ENCODE data around the gene RNF34. TPM values are rescaled to one million over a fixed set of nuclear protein-coding genes. Genes with fewer than 3 reads are reported as not detected.

The RNF34 gene
- total and polyA plus RNA-seq, 2 of the 13 experiments (the other 11 are each of a cell fraction or from before 2014, with no cell fraction given): 36.8 to 53.2 TPM

GRCh38 chr12:121467638-121468498, 68.0 kb downstream of the RNF34 start (continued):
- TF ChIP-seq ZBTB3 (CRISPR knock-in tag; IDR thresholded peaks at IDR 0.05; ENCODE audit: borderline replicate concordance, low read depth) (no peak), GATAD2A (CRISPR knock-in tag; IDR thresholded peaks at IDR 0.05) (no peak), ZFAT (CRISPR knock-in tag; conservative IDR thresholded peaks at IDR 0.05) (no peak), GTF3A (CRISPR knock-in tag; conservative IDR thresholded peaks at IDR 0.05) (no peak)

- peaks cover 7% of the 10 kb centered on the region for H4K20me1 ChIP-seq (ENCODE audit: insufficient read depth, low read length)
- H3K4me2 ChIP-seq (ENCODE audit: low read depth, low read length): peak overlapping the region; percentile 98
- ATAC-seq (no peak), DNase-seq (ENCODE audit: low spot score) (no peak), FAIRE-seq (no peak)
- no peak overlapping the region for H3K9ac ChIP-seq (ENCODE audit: insufficient read depth, low read depth, low read length)
- no peak overlapping the region for H2AFZ ChIP-seq (ENCODE audit: low read length)
- WGBS (ENCODE audit: low lambda C conversion rate): 25% methylated on average over 4 of the region's 4 CpGs
- ChIA-PET CTCF (ENCODE audit: low intra/inter-chr PET ratio, low total read pairs) (no interaction called here), POLR2A (interaction anchor here (1.5 kb wide), 1 partner anchor 22 kb away, joined by 8 read pairs; no protein-coding TSS in a partner anchor)
- no peaks in the 10 kb centered on the region for H3K27me3 ChIP-seq (ENCODE audit: control insufficient read depth in 1 of 2, insufficient read depth in 2 of 2, low read length in 2 of 2)
- peak overlapping the region in 2 of 3 experiments; percentile 66 to 87; a peak in 2 of 6 replicates for H3K4me3 ChIP-seq (replicated peaks in 1 of 3; ENCODE audit: insufficient read depth in 1 of 3, low read depth in 2 of 3, low read length in 3 of 3)
- H3K36me3 ChIP-seq (replicated peaks in 1 of 2; ENCODE audit: control insufficient read depth in 1 of 2, insufficient read depth in 2 of 2, low read length in 2 of 2): peaks cover 4 to 7% of the 10 kb centered on the region in 2 experiments; a peak in 2 of 5 replicates
- peaks cover 52% of the 10 kb centered on the region for H3K4me1 ChIP-seq (ENCODE audit: insufficient read depth, low read length)
- intact Hi-C loops (cut with micrococcal nuclease; ENCODE audit: unreplicated experiment) (no loop called here), in situ Hi-C loops (cut with HindIII; ENCODE audit: extremely low pct_ligation_motif_present, low pct_unique_long_range_greater_than_20kb) (no loop called here)
- H3K9me3 ChIP-seq (ENCODE audit: low read length): no peaks in the 10 kb centered on the region
- no peak overlapping the region for H3K27ac ChIP-seq (ENCODE audit: extremely low read length, insufficient read depth, low read length)
- peaks cover 29% of the 10 kb centered on the region for H3K79me2 ChIP-seq (ENCODE audit: insufficient read depth, low read length)
- no TSS peak for BruUV-seq (replicated peaks)
- TF ChIP-seq PLSCR1 (CRISPR knock-in tag; IDR thresholded peaks at IDR 0.05; ENCODE audit: borderline replicate concordance): no peak
- no peak for TF ChIP-seq MXD3 (CRISPR knock-in tag; IDR thresholded peaks at IDR 0.05)
- TF ChIP-seq ZBTB2 (CRISPR knock-in tag; IDR thresholded peaks at IDR 0.05; ENCODE audit: low read depth): no peak
- TF ChIP-seq DMAP1 (CRISPR knock-in tag; IDR thresholded peaks at IDR 0.05): no peak
- TF ChIP-seq SMARCC2 (IDR thresholded peaks at IDR 0.05): no peak
- TF ChIP-seq ZNF282 (IDR thresholded peaks at IDR 0.05; ENCODE audit: partially characterized antibody): no peak
- no peak for TF ChIP-seq KLF12 (CRISPR knock-in tag; IDR thresholded peaks at IDR 0.05; ENCODE audit: borderline replicate concordance)
- TF ChIP-seq ZNF839 (CRISPR knock-in tag; IDR thresholded peaks at IDR 0.05; ENCODE audit: borderline replicate concordance): no peak
- no peak for TF ChIP-seq SMC3 (IDR thresholded peaks at IDR 0.05; ENCODE audit: low read length)
- no peak for TF ChIP-seq RXRB (CRISPR knock-in tag; IDR thresholded peaks at IDR 0.05; ENCODE audit: borderline replicate concordance)
- TF ChIP-seq ZC3H13 (CRISPR knock-in tag; IDR thresholded peaks at IDR 0.05): no peak
- TF ChIP-seq ZNF740 (CRISPR knock-in tag; IDR thresholded peaks at IDR 0.05): no peak
- no peak for TF ChIP-seq RARG (CRISPR knock-in tag; IDR thresholded peaks at IDR 0.05; ENCODE audit: low read depth)
These were observed 68.5 kb downstream of the RNF34 start for GRCh38 chr12:121468499-121468801.
